Gastroesophageal sphincter (tissue), 3 donors: ENCODE data around the gene ADM.
A peak's percentile ranks its signal among the peaks of the same experiment; 100 is the strongest.

ENCODE experiments used
- EP300 ChIP-seq: sonication (generic); formaldehyde crosslinking; IDR thresholded peaks from one replicate; pipeline ENCODE4 v1.6.1; 2017; ENCODE audit warnings: antibody characterized with exemption, mild to moderate bottlenecking
- POLR2A ChIP-seq, 2 donors: fragments of 450-650 bp; IDR thresholded peaks; one replicate each; pipeline ENCODE4 v1.6.1; 2017; ENCODE audit warnings: antibody characterized with exemption in 2 of 2, mild to moderate bottlenecking in 2 of 2, moderate library complexity in 1 of 2
- TF ChIP-seq, protein P1 (sequence below), 4 experiments: fragments of 200-600 bp in 2 of 4; fragments of 450-650 bp in 2 of 4; sonication (generic) in 1 of 4; IDR thresholded peaks; one replicate each; pipeline ENCODE4 v1.5.1; 2017 to 2019; ENCODE audit warnings: antibody characterized with exemption in 4 of 4, mild to moderate bottlenecking in 2 of 4, moderate library complexity in 2 of 4

DNA sequence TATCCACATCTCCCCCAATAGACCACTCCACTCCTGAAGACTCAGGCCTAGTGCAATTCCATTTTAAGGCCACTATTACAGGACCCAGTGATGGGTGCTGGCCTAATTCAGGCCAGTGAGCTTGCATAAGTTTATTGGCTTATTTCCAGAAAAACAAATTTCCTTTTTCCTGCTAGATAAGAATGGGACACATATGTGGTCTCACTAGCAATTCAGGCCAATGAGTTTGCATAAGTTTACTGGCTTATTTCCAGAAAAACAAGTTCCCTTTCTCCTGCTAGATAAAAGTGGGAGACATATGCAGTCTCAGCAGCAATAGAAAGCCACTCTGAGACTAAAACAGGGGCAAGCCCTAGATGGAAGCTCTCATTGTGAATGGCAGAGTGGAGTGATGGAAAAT is 22.4 kb downstream of the ADM start:
- TF ChIP-seq, protein P1, sequence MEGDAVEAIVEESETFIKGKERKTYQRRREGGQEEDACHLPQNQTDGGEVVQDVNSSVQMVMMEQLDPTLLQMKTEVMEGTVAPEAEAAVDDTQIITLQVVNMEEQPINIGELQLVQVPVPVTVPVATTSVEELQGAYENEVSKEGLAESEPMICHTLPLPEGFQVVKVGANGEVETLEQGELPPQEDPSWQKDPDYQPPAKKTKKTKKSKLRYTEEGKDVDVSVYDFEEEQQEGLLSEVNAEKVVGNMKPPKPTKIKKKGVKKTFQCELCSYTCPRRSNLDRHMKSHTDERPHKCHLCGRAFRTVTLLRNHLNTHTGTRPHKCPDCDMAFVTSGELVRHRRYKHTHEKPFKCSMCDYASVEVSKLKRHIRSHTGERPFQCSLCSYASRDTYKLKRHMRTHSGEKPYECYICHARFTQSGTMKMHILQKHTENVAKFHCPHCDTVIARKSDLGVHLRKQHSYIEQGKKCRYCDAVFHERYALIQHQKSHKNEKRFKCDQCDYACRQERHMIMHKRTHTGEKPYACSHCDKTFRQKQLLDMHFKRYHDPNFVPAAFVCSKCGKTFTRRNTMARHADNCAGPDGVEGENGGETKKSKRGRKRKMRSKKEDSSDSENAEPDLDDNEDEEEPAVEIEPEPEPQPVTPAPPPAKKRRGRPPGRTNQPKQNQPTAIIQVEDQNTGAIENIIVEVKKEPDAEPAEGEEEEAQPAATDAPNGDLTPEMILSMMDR (IDR thresholded peaks at IDR 0.05), result peak in 1 of 4 experiments; percentile 13
- TF ChIP-seq POLR2A (IDR thresholded peaks at IDR 0.05), result no peak
- no peak for TF ChIP-seq EP300
